KMS-11 (cell line): ENCODE data around the gene NADK2.

Experiments used
- H2AFZ ChIP-seq: fragments of 200-600 bp; sonication (generic); 2 replicates; pipeline ENCODE4 v1.6.1; 2016; ENCODE audit warnings: antibody characterized with exemption, mixed run types, low read depth
- H3K27ac ChIP-seq: fragments of 200-600 bp; sonication (generic); 2 replicates; pipeline ENCODE4 v1.6.1; 2016; ENCODE audit warnings: mild to moderate bottlenecking, mixed run types
- H3K27me3 ChIP-seq: fragments of 200-600 bp; sonication (generic); 2 replicates; pipeline ENCODE4 v1.6.1; 2017; ENCODE audit warnings: mild to moderate bottlenecking, low read depth, mixed run types, moderate library complexity; ENCODE audit not compliant: insufficient read depth
- H3K36me3 ChIP-seq: fragments of 200-600 bp; sonication (generic); 2 replicates; pipeline ENCODE4 v1.6.1; 2017; ENCODE audit warnings: mild to moderate bottlenecking, mixed run types; ENCODE audit not compliant: insufficient read depth
- H3K4me1 ChIP-seq: fragments of 200-600 bp; sonication (generic); 2 replicates; pipeline ENCODE4 v1.6.1; 2016; ENCODE audit warnings: mild to moderate bottlenecking, low read depth, mixed run types; ENCODE audit not compliant: poor library complexity, severe bottlenecking
- H3K4me2 ChIP-seq: fragments of 200-600 bp; sonication (generic); 2 replicates; pipeline ENCODE4 v1.7.0; 2016; ENCODE audit warnings: mild to moderate bottlenecking, mixed run types
- H3K4me3 ChIP-seq: fragments of 200-600 bp; sonication (generic); IDR thresholded peaks from 2 replicates; pipeline ENCODE4 v1.6.1; 2017; ENCODE audit warnings: low read depth, low read length, mixed read lengths; ENCODE audit not compliant: insufficient read depth
- H3K79me2 ChIP-seq: fragments of 200-600 bp; sonication (generic); 2 replicates; pipeline ENCODE4 v1.6.1; 2016; ENCODE audit warnings: low read depth, mixed run types; ENCODE audit not compliant: insufficient read depth
- H3K9ac ChIP-seq: fragments of 200-600 bp; sonication (generic); 2 replicates; pipeline ENCODE4 v1.6.1; 2016; ENCODE audit warnings: mild to moderate bottlenecking, mixed run types
- H4K20me1 ChIP-seq: fragments of 200-600 bp; sonication (generic); 2 replicates; pipeline ENCODE4 v1.6.1; 2016; ENCODE audit warnings: mild to moderate bottlenecking, mixed run types; ENCODE audit not compliant: insufficient read depth
- TF ChIP-seq, protein P1 (sequence below): fragments of 200-600 bp; sonication (generic); conservative IDR thresholded peaks from 2 replicates; pipeline ENCODE4 v1.6.1; 2017; ENCODE audit warnings: low read depth, mild to moderate bottlenecking, antibody characterized with exemption, low read length, moderate library complexity, mixed read lengths

NADK2 gene

DNA sequence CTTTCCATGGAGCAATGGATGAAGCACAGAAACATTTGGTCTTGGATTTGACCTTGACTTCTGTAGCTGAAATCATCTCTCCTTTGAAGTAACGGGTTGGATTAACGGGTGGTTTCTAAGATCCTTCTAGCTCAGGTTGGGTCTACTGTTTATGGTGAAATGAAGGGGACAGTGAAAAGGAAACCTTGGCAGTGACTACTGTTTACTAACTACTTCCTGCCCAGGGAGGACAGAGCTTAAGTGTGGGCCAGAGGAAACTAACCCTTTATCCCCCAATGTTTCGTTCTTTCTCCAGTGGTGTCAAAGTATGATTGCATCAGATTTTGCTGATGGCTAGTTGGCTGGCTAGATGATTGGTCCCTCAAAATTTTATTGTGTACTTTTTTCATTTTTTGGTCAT is 67.6 kb downstream of the NADK2 start:
- peak overlapping the region; percentile 8; the same call in 1 of the 2 replicates for H3K27ac ChIP-seq
- no peak overlapping the region for H2AFZ ChIP-seq
- H3K79me2 ChIP-seq, result peaks cover 7% of the 10 kb centered on the region; the same call in 1 of the 2 replicates

GRCh38 chr5:36173426-36173825 is 68.3 kb downstream of the NADK2 start:
- Histone ChIP-seq H3K36me3 (peaks cover 24% of the 10 kb centered on the region; the same call in 1 of the 2 replicates), H3K79me2 (peaks cover 12% of the 10 kb centered on the region; the same call in 1 of the 2 replicates), H2AFZ (no peak overlapping the region), H3K4me3 (no peak overlapping the region), H3K4me2 (peak overlapping the region; percentile 4; the same call in 1 of the 2 replicates), H3K4me1 (peaks cover 100% of the 10 kb centered on the region), H3K9ac (no peak overlapping the region), H3K27ac (no peak overlapping the region; the same call in 1 of the 2 replicates), H4K20me1 (no peaks in the 10 kb centered on the region), H3K27me3 (no peaks in the 10 kb centered on the region)
- TF ChIP-seq, protein P1, sequence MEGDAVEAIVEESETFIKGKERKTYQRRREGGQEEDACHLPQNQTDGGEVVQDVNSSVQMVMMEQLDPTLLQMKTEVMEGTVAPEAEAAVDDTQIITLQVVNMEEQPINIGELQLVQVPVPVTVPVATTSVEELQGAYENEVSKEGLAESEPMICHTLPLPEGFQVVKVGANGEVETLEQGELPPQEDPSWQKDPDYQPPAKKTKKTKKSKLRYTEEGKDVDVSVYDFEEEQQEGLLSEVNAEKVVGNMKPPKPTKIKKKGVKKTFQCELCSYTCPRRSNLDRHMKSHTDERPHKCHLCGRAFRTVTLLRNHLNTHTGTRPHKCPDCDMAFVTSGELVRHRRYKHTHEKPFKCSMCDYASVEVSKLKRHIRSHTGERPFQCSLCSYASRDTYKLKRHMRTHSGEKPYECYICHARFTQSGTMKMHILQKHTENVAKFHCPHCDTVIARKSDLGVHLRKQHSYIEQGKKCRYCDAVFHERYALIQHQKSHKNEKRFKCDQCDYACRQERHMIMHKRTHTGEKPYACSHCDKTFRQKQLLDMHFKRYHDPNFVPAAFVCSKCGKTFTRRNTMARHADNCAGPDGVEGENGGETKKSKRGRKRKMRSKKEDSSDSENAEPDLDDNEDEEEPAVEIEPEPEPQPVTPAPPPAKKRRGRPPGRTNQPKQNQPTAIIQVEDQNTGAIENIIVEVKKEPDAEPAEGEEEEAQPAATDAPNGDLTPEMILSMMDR, result no peak

More for the DNA sequence above, 67.6 kb downstream of the NADK2 start:
- H3K4me2 ChIP-seq, result peak overlapping the region; percentile 4; the same call in 1 of the 2 replicates
- H3K4me3 ChIP-seq, result no peak overlapping the region
- H3K4me1 ChIP-seq, result peaks cover 100% of the 10 kb centered on the region
- peaks cover 19% of the 10 kb centered on the region; the same call in 1 of the 2 replicates for H3K36me3 ChIP-seq
- TF ChIP-seq, protein P1, result no peak
- no peak overlapping the region for H3K9ac ChIP-seq
- H4K20me1 ChIP-seq, result no peaks in the 10 kb centered on the region
- H3K27me3 ChIP-seq, result no peaks in the 10 kb centered on the region

GRCh38 chr5:36172599-36172998 is 69.1 kb downstream of the NADK2 start:
- peaks cover 100% of the 10 kb centered on the region for H3K4me1 ChIP-seq
- no peak overlapping the region for H3K4me3 ChIP-seq
- no peaks in the 10 kb centered on the region for H3K27me3 ChIP-seq
- H3K79me2 ChIP-seq, result peaks cover 18% of the 10 kb centered on the region
- H2AFZ ChIP-seq, result no peak overlapping the region
- no peaks in the 10 kb centered on the region for H4K20me1 ChIP-seq
- H3K36me3 ChIP-seq, result peaks cover 24% of the 10 kb centered on the region; the same call in 1 of the 2 replicates
- TF ChIP-seq, protein P1, result no peak
- H3K9ac ChIP-seq, result no peak overlapping the region
- H3K27ac ChIP-seq, result no peak overlapping the region
- H3K4me2 ChIP-seq, result peak overlapping the region; percentile 4; the same call in 1 of the 2 replicates

GRCh38 chr5:36170832-36171424 is 70.8 kb downstream of the NADK2 start:
- peaks cover 34% of the 10 kb centered on the region; the same call in 1 of the 2 replicates for H3K36me3 ChIP-seq
- H3K4me3 ChIP-seq, result no peak overlapping the region
- peak overlapping the region; percentile 87 for H3K4me2 ChIP-seq
- no peaks in the 10 kb centered on the region for H3K27me3 ChIP-seq
- TF ChIP-seq, protein P1, result no peak
- peaks cover 35% of the 10 kb centered on the region for H3K79me2 ChIP-seq
- H4K20me1 ChIP-seq, result no peaks in the 10 kb centered on the region
- H2AFZ ChIP-seq, result no peak overlapping the region
- H3K4me1 ChIP-seq, result peaks cover 100% of the 10 kb centered on the region
- peak overlapping the region; percentile 56; the same call in 1 of the 2 replicates for H3K27ac ChIP-seq
- H3K9ac ChIP-seq, result no peak overlapping the region; the same call in 1 of the 2 replicates
